SIG-M5 treated with dmso at 0.1 percent for 504 hours (cell line): Measurements from ENCODE around the gene NABP2.

Source experiments
- DNase-seq: peaks from one replicate; lab custom pipeline; 2025; ENCODE audit not compliant: unreplicated experiment; lab: John Stamatoyannopoulos, UW

NABP2 gene

GRCh38 chr12:56212361-56212760 lies 11.8 kb upstream of the NABP2 start:
- no peak for DNase-seq

GRCh38 chr12:56213878-56214277 lies 10.3 kb upstream of the NABP2 start:
- DNase-seq = no peak

DNA sequence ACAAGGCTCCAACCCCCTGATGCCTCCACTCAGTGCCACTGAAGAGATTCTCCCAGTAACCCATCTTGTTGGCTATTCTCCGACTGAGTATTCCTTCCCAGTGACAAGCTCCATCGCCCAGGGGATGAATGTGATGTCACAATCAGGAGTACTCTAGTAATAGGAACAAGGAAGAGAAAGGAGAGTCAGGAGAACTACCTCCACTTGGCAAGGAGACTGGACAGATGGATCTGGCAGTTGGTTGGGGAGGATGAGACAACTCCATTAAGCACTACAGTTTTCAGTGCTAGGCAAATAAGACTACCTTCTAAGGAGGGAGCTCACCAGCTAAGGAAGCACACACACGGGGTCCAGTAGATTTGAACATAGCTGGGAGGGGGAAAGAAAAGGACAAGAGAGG lies 7.7 kb upstream of the NABP2 start:
- DNase-seq = no peak

DNA sequence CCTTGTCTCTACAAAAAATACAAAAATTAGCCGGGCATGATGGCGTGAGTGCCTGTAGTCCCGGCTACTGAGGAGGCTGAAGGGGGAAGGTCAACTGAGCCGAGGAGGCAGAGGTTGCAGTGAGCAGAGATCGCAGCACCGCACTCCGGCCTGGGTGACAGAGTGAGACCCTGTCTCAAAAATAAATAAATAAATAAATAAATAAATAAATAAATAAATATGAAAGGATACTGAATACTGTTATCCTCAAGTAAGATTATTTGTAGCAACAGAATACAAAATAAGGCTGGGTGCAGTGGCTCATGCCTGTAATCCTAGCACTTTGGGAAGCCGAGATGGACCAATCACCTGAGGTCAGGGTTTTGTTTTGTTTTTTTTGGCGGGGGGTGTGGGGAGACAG lies 4.3 kb upstream of the NABP2 start:
- DNase-seq = no peak

- DNase-seq = peak; percentile 95
Measured at GRCh38 chr12:56220611-56221231, 3.4 kb upstream of the NABP2 start.

- DNase-seq = peak; percentile 52
Measured at GRCh38 chr12:56221232-56221756, 2.8 kb upstream of the NABP2 start.

- peak; percentile 98 for DNase-seq
Measured at GRCh38 chr12:56221757-56222530, 2.2 kb upstream of the NABP2 start, which contains the start of gene RNF41. Gene RNF41, minus strand, starts transcription at chr12:56221922. Its CDS starts 7,875 bp downstream, at chr12:56214047.

- peak; percentile 56 for DNase-seq
Measured at GRCh38 chr12:56222531-56222895, 1.6 kb upstream of the NABP2 start.

DNA sequence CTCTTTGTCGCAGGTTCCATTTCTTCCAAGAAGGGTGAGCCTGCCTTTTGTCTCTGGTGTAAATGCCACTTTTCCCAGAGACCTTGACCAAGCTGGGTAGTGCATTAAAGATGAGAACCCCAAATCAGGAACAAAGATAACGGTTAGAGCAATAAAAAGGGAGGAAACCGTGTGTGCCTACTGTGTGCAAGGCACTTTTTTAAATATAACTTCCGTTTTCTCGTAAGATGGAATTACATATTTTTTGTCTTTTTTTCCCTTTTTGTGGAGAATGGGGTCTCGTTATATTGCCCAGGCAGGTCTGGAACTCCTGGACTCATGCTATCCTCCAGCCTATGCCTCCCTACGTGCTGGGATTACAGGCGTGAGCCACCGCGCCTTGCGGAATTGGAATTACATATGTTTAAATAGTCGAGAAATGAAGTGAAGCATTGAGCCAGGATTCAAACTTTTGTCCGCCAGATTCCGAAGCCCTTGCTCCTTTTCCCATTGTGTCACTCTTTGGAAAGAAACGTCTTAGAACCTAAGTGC lies 506 bp upstream of the NABP2 start:
- DNase-seq = no peak

DNA sequence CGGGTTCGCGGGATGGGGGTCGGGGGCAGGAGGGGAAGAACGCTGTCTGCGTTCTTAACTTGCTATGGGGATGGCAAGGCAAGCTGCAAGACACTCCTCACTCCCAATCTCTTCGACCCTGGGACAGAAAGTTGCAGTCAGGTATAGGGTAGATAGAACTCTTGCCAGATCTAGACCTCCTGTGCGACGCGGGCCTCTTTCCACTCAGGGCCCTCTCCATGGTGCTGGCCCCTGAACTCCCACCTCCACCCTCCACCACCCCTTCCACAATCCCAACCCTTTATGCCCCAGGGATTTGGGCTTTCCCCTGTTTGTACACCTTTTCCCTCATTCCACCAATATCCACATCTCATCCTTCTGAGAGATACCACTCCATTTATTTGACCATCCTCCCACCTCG lies 812 bp downstream of the NABP2 start:
- no peak for DNase-seq

DNA sequence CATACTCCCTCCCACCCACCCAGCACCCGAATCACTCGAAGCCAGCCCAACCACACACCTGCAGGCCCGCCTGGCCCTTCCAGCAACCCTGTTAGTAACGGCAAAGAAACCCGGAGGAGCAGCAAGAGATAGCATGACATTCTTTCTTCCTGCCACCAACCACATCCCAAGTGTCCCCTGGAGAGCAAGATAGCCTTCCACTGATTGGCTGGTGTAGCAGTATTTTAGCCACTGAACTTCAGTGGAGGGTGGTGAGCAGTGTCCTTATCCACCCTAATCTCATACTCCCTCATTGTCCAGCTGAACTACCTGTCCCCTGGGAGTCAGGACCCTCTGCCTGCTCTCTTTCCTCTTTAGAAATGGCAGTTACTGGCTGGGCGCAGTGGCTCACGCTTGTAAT lies 4.9 kb downstream of the NABP2 start:
- DNase-seq = no peak

DNA sequence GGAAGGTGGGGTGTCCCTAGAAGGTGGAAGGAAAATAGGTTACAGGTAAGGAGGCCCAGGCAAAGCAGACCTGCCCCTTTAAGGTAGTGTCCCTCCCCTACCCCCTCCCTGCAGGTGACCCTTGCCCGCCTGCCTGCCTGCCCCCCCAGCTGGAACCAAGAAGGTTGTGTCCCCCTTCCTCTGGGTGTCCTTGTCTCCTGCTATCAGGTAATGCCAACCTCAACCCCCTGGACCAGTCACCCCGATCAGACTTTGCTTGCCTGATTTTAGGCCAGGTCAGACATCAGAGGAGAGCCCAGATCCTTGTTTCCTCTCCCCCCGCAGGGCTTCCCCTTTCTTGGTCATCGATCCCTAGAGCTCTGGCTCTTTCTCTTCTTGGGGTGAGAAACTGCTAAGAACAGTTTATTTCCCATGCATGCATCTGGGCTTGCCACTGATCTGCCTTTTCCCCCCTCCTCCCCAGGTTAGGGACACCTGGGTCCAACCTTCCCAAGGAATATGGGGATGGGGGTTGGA lies 5.8 kb downstream of the NABP2 start, which contains the start of gene SLC39A5:
TSS of gene SLC39A5 (plus strand) at position 136 of the 516 bp plus-strand sequence. CDS start 1,224 bp downstream, outside the sequence.
- no peak for DNase-seq

DNA sequence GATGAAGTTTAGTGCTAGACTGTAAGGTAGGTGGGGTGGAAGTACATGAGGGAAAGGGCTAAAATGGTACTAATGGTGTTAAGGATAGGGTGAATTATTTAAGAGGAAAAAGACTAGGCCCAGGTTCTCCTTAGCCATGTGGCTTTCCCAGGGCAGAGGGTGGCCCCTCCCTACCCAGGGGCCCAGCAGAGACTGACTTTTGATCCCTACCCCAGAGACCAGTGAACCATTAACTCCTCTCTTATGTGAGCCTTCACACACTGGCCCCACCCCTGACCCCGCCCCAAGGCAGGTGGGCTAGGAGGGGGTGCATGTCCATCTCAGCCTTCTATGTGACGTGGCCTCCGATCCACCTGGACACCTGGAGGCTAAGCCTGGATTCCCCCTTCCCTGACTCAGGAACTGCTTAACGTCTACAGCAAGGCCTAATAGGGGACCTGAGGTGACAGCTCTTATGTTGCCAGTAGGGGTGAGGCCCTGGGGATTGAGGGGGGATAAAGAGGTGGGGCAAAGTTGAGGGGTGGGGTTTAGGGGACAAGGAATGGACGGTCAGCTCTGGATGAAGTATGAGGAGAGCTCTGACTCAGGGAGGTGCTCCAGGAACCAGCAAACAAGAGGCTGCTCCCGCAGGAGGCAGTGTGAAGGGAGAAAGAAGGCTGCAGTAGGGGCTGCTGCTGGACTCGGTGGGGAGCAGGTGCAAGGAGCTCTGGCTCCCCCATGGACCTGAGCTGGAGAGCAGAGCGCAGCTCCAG lies 6.5 kb downstream of the NABP2 start:
- no peak for DNase-seq

DNA sequence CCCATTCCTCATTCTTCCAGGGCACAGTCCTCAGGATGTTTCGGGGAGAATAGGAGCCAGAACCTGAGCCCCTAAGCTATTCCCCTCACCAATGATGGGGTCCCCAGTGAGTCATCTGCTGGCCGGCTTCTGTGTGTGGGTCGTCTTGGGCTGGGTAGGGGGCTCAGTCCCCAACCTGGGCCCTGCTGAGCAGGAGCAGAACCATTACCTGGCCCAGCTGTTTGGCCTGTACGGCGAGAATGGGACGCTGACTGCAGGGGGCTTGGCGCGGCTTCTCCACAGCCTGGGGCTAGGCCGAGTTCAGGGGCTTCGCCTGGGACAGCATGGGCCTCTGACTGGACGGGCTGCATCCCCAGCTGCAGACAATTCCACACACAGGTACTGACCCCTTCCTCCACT lies 7.0 kb downstream of the NABP2 start:
- DNase-seq = no peak

- no peak for DNase-seq
Measured at GRCh38 chr12:56234746-56235436, 10.7 kb downstream of the NABP2 start.

GRCh38 chr12:56236091-56236490 lies 11.9 kb downstream of the NABP2 start:
- DNase-seq = no peak

- DNase-seq = no peak
Measured at GRCh38 chr12:56236985-56237384, 12.8 kb downstream of the NABP2 start.

- DNase-seq = no peak
Measured at GRCh38 chr12:56237552-56237951, 13.4 kb downstream of the NABP2 start.

GRCh38 chr12:56241424-56242303 lies 17.5 kb downstream of the NABP2 start:
- DNase-seq = no peak

DNA sequence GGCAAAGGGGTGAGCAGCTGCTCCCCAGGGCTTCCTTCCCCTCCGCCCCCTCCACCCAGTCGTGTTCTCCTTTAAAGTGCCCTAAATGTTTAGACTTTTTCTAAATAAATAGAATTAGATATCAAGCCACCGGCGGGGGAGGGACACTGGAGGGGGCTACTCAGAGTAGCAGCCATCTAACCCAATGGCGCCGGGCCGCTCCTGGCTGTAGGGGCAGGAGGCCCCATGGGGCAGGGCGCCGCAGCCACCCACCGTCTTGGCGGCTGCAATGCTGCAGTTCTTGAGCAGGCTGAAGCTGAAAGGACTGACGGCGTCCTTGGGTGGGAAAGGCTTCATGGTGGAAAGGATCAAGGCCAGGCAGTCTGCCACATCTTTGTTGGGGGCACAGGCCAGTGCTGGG lies 18.8 kb downstream of the NABP2 start:
- DNase-seq = no peak
